8988T (cell line): ENCODE results near the gene UBE2B.
A peak's percentile ranks its signal among the peaks of the same experiment; 100 is the strongest.
"Not testable (repeated sequence)": the region's sequence is repeated elsewhere in the genome, so short reads cannot be mapped to it uniquely, and the experiment has no call there.

Experiments used
- DNase-seq: peaks from one replicate; pipeline ENCODE4 v3.0.0; 2011

Gene UBE2B

DNA sequence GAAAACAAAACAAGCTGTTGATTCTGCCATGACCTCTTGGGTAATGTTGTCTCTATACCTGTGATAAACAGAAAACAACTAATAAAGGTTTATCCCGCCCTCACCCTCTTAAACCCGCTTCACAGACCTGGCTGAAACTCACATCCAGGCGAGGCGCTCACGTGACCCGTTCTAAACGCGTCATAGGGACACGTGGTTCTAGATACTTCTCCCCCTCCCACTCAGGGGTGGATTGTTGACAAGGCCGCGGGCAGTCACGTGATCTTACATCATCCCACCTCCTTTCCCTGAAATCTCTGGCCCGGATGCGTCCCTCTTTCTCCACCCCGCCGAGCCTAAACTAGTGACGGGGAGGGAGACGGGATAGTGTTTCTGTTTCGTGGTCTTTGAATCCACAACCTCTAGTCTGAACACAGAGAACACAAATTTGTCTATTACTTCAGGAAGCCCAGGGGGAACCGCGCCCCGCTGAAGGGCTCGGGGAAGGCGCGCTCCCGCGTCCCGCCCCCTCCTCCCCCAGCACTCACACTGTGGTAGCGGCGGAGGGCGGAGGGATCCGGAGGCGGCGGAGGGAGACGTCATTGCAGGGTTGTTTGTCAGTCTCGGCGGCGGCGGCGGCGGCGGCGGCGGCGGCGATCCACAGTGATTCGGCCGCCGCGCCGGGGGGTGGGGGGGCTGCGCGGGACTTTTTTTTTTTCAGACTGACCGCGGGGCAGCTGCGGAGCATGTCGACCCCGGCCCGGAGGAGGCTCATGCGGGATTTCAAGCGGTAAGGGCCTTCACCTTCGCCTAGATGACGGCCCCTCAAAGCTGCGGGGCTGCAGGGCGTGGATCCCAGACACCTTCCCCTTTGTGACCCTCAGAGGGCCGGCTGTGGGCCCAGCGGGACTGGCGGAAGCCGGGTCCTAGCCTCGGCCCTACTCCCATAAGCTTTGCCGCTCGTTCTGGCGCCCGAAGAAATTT, at the start of gene UBE2B:
UBE2B (plus strand) TSS at position 699 of the 963 bp plus-strand sequence; CDS start at position 726, 27 bp downstream.
- peak; percentile 82 for DNase-seq

GRCh38 chr5:134327327-134327726, 44.0 kb upstream of the UBE2B start:
- no peak for DNase-seq

- DNase-seq: no peak
Observed at GRCh38 chr5:134328619-134329018, 42.8 kb upstream of the UBE2B start.

DNA sequence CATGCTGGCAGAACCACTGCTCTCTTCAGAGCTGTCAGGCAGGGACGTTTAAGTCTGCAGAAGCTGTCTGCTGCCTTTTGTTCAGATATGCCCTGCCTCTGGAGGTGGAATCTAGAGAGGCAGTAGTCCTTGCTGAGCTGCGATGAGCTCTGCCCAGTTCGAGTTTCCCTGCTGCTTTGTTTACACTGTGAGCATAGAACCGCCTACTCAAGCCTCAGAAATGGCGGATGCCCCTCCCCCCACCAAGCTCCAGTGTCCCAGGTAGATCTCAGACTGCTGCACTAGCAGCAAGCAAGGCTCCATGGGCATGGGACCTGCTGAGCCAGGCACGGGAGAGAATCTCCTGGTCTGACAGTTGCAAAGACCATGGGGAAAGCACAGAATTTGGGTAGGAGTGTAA, 34.5 kb upstream of the UBE2B start:
- not testable (repeated sequence) for DNase-seq

- DNase-seq: not testable (repeated sequence)
Observed at GRCh38 chr5:134343500-134343899, 27.9 kb upstream of the UBE2B start.

- not testable (repeated sequence) for DNase-seq
Observed at GRCh38 chr5:134345476-134345875, 25.9 kb upstream of the UBE2B start.

- DNase-seq: no peak
Observed at GRCh38 chr5:134345996-134346395, 25.4 kb upstream of the UBE2B start.

DNA sequence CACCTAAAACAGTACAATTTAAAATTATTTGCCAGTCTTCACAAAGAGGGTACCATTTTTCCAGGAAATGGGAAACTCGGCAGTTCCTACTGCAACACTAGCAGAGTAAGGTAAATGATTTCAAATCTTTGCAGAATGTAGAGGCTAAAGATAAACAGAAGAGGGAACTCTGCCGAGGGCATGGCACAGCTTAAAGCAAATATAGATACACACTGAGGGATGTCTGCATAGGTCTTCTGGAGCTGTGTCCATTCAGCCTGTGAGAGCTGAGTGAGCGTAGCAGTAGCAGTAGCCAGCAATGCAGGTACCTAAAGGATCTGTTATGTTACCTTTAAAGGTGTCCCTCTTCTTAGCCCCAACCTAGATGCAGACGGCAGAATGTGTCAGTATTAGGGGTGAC, 21.9 kb upstream of the UBE2B start:
- no peak for DNase-seq

GRCh38 chr5:134355681-134356080, 15.7 kb upstream of the UBE2B start:
- DNase-seq: no peak

DNA sequence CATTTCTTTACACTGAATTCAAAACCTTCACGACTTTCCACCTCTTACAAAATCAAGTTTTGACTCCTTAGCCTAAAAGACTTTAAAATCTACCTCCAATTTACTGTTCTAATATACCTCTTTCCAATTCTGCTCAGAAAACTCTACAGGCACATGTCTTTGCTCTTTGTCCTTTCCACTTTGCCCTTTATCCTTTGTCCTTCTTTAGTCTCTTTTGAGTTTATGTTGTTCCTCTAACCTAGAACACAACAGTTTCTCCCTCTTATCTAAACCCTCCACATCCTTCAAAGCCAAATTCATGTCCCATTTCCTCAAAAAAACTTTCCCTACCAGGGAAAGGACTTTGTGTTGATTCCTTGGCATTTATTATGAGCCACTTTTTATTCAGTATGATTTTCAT, 5.8 kb upstream of the UBE2B start:
- no peak for DNase-seq

GRCh38 chr5:134370311-134370870, 978 bp upstream of the UBE2B start:
- DNase-seq: no peak

DNA sequence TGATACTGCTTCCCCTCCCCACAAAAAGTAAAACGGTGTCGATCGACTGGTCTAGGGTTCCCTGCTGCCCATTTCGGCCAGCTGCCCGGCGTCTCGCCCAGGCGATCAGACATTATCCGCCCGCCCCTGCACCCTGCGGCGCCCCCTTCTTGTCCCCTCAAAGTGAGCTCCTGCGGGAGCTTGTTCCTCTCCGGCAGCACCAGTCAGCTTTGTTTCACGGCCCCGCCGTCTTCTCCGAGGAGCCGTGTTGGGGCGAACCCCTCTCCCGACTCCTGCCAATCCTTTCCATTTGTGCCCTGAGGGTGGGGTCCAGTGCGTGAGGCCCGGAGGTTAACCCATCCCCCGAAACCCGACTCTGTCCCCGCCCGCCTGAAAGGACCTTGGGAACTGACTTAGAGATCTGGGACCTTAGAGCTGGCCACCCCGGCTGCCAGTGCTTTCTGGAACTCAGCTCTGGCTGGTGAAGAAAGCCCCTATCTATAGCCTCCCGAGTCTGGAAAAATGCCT, 518 bp downstream of the UBE2B start:
- DNase-seq: no peak

- not testable (repeated sequence) for DNase-seq
Observed at GRCh38 chr5:134373633-134374032, 2.3 kb downstream of the UBE2B start.

DNA sequence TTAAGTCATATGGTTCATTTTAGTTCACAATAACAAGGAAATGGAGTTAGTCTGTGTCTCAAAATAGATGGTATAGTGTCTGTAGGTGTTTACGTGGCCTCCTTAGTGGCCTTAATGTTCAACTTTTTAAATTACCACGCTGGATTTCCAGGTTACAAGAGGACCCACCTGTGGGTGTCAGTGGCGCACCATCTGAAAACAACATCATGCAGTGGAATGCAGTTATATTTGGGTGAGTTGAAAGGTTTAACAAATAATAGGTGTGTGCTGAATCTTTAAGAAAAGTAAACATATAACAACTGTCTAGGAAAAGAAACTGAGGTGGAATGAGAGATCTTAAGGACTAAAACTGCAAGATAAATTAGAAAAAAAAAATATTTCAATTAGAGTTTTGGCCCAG, 2.9 kb downstream of the UBE2B start:
- DNase-seq: no peak

- DNase-seq: no peak
Observed at GRCh38 chr5:134380346-134380745, 9.0 kb downstream of the UBE2B start.

GRCh38 chr5:134382204-134382603, 10.8 kb downstream of the UBE2B start:
- not testable (repeated sequence) for DNase-seq

GRCh38 chr5:134383980-134384697, 12.8 kb downstream of the UBE2B start:
- DNase-seq: no peak

DNA sequence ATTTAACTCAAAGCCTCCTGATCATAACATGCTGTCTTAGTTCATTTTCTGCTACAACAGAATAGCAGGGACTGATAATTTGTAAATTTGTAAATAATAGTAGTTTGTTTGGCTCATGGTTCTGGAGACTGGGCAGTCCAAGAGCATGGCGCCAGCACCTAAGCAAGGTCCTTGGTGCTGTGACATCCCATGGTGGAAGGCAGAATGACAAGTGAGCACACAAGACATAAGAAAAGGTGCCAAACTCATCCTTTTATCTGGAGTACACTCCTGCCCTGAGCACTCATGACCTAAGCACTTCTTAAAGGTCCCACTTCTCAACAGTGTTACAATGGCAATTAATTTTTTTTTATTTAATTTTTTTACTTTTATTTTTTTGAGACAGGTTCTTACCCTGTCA, 16.1 kb downstream of the UBE2B start:
- no peak for DNase-seq

DNA sequence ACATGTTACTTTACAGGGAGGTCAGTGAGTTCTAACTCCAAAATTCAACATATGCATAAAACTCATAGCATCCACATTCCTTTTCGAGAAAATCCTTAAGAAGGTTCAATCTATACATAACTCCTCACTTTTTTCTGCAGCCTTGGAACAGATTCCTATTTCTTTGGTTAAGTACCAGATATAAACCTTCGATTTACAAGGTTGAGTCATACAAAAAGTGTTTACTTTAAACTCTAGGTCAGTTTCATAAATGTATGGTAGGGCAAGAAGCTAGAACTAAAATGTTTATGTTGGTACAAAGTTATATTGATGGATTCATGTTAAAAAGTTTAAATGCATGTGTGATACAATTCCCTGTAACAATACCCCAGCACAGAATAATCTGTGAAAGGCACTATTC, 20.9 kb downstream of the UBE2B start:
- no peak for DNase-seq

GRCh38 chr5:134394932-134395331, 23.6 kb downstream of the UBE2B start:
- DNase-seq: no peak

- no peak for DNase-seq
Observed at GRCh38 chr5:134396274-134396673, 24.9 kb downstream of the UBE2B start.

DNA sequence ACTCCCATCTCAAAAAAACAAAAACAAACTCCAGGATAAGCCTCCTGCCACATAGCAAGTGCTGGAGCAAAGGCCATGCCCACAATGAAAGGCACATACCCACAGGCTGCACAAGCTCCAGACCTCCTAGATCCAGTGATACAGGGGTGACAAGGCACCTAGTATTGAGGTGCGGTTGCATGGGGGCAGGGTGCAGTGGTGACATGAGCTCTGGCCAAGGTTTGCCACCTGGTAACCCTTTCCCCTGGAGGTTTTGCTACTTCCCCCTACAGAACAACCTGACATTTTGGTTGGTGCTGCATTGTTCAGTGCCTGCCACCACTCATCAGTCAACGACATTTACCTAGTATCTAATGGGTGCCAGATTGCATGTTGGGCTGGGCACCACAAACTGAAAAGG, 25.8 kb downstream of the UBE2B start:
- DNase-seq: no peak

- DNase-seq: no peak
Observed at GRCh38 chr5:134398609-134399155, 27.3 kb downstream of the UBE2B start.
